ENCODE data around the gene BRAT1. TPM values are rescaled to one million over a fixed set of nuclear protein-coding genes. Genes with fewer than 3 reads are reported as not detected.

BRAT1 gene
- polyA plus RNA-seq, 2 donors = 15.6 to 19.5 TPM

DNA sequence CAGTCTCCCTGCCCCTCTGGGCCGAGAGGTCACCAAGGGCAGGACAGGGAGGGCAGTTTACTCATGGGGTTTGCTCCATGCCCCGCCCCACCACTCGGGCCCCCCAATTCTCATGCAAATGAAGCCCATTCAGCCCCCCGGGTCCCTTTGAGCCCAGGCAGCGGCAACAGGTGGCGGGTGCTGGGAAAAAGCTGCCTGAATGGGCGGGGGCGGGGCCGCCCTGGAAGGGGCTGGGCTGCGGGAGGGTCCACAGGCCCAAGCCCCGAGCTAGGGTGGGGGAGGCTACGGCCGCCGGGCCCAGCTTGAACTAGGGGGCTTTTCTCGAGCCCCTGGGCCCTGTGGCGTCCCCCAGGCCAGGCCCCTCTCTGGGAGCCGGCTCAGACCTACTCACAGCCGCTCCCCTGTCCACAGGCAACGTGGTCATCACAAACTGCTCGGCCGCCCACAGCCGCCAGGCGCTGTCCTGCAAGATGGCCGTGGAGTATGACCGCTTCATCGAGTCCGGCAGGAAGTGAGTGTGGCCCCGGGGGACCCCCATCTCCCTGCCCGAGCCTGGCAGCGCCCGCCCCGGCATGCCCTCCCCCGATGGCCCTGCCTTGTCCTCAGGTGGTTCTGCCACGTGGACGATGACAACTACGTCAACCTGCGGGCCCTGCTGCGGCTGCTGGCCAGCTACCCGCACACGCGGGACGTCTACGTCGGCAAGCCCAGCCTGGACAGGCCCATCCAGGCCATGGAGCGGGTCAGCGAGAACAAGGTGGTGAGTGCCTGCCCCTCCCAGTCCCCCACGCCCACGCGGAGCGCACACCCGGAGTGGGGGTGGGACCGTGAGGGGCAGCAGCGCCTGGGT, 30.3 kb downstream of the BRAT1 start:
- Histone ChIP-seq H3K27ac (ENCODE audit: low read depth in 2 of 2, low read length in 1 of 2) (peak overlapping the region; percentile 16 to 65), H3K4me3 (ENCODE audit: low read depth in 1 of 2, low read length in 2 of 2) (no peak overlapping the region), H3K27me3 (ENCODE audit: control insufficient read depth in 1 of 2, insufficient read depth in 2 of 2, low read length in 2 of 2) (no peaks in the 10 kb centered on the region), H3K36me3 (ENCODE audit: control insufficient read depth in 2 of 2, insufficient read depth in 2 of 2, low read length in 1 of 2) (peaks cover 0 to 13% of the 10 kb centered on the region in 2 donors), H3K9me3 (ENCODE audit: control insufficient read depth in 2 of 2, insufficient read depth in 1 of 2, low read depth in 1 of 2, low read length in 1 of 2) (no peaks in the 10 kb centered on the region), H3K4me1 (ENCODE audit: control insufficient read depth in 2 of 2, insufficient read depth in 2 of 2, low read length in 1 of 2) (peaks cover 13 to 50% of the 10 kb centered on the region in 2 donors)
- WGBS, 2 donors = 52 to 53% methylated on average over 41 to 53 of the region's 53 CpGs

GRCh38 chr7:2523941-2524807, 31.1 kb downstream of the BRAT1 start:
- Histone ChIP-seq H3K27me3 (ENCODE audit: control insufficient read depth in 1 of 2, insufficient read depth in 2 of 2, low read length in 2 of 2) (no peaks in the 10 kb centered on the region), H3K4me1 (ENCODE audit: control insufficient read depth in 2 of 2, insufficient read depth in 2 of 2, low read length in 1 of 2) (peaks cover 10 to 44% of the 10 kb centered on the region in 2 donors), H3K36me3 (ENCODE audit: control insufficient read depth in 2 of 2, insufficient read depth in 2 of 2, low read length in 1 of 2) (peaks cover 0 to 13% of the 10 kb centered on the region in 2 donors), H3K27ac (ENCODE audit: low read depth in 2 of 2, low read length in 1 of 2) (peak overlapping the region; percentile 85 to 86), H3K4me3 (ENCODE audit: low read depth in 1 of 2, low read length in 2 of 2) (peak overlapping the region in 1 of 2 donors; percentile 18), H3K9me3 (ENCODE audit: control insufficient read depth in 2 of 2, insufficient read depth in 1 of 2, low read depth in 1 of 2, low read length in 1 of 2) (no peaks in the 10 kb centered on the region)
- WGBS, 2 donors = 31 to 39% methylated on average over 51 of the region's 51 CpGs

- H3K4me1 ChIP-seq (ENCODE audit: control insufficient read depth in 2 of 2, insufficient read depth in 2 of 2, low read length in 1 of 2) = peaks cover 8 to 41% of the 10 kb centered on the region in 2 donors
- WGBS, 2 donors = 24 to 25% methylated on average over 22 of the region's 22 CpGs
- H3K4me3 ChIP-seq (ENCODE audit: low read depth in 1 of 2, low read length in 2 of 2) = peak overlapping the region in 1 of 2 donors; percentile 18
- no peaks in the 10 kb centered on the region for H3K9me3 ChIP-seq (ENCODE audit: control insufficient read depth in 2 of 2, insufficient read depth in 1 of 2, low read depth in 1 of 2, low read length in 1 of 2)
- peak overlapping the region; percentile 85 to 86 for H3K27ac ChIP-seq (ENCODE audit: low read depth in 2 of 2, low read length in 1 of 2)
- peaks cover 0 to 13% of the 10 kb centered on the region in 2 donors for H3K36me3 ChIP-seq (ENCODE audit: control insufficient read depth in 2 of 2, insufficient read depth in 2 of 2, low read length in 1 of 2)
- H3K27me3 ChIP-seq (ENCODE audit: control insufficient read depth in 1 of 2, insufficient read depth in 2 of 2, low read length in 2 of 2) = no peaks in the 10 kb centered on the region
These were observed 31.8 kb downstream of the BRAT1 start for GRCh38 chr7:2523461-2523936.

- H3K9me3 ChIP-seq (ENCODE audit: control insufficient read depth in 2 of 2, insufficient read depth in 1 of 2, low read depth in 1 of 2, low read length in 1 of 2) = no peaks in the 10 kb centered on the region
- H3K4me1 ChIP-seq (ENCODE audit: control insufficient read depth in 2 of 2, insufficient read depth in 2 of 2, low read length in 1 of 2) = peaks cover 8 to 38% of the 10 kb centered on the region in 2 donors
- H3K27ac ChIP-seq (ENCODE audit: low read depth in 2 of 2, low read length in 1 of 2) = peak overlapping the region; percentile 26 to 68
- peak overlapping the region in 1 of 2 donors; percentile 31 for H3K4me3 ChIP-seq (ENCODE audit: low read depth in 1 of 2, low read length in 2 of 2)
- peaks cover 0 to 13% of the 10 kb centered on the region in 2 donors for H3K36me3 ChIP-seq (ENCODE audit: control insufficient read depth in 2 of 2, insufficient read depth in 2 of 2, low read length in 1 of 2)
- H3K27me3 ChIP-seq (ENCODE audit: control insufficient read depth in 1 of 2, insufficient read depth in 2 of 2, low read length in 2 of 2) = no peaks in the 10 kb centered on the region
- 22 to 25% methylated on average over 19 of the region's 19 CpGs for WGBS, 2 donors
These were observed 32.4 kb downstream of the BRAT1 start for GRCh38 chr7:2522780-2523433.

DNA sequence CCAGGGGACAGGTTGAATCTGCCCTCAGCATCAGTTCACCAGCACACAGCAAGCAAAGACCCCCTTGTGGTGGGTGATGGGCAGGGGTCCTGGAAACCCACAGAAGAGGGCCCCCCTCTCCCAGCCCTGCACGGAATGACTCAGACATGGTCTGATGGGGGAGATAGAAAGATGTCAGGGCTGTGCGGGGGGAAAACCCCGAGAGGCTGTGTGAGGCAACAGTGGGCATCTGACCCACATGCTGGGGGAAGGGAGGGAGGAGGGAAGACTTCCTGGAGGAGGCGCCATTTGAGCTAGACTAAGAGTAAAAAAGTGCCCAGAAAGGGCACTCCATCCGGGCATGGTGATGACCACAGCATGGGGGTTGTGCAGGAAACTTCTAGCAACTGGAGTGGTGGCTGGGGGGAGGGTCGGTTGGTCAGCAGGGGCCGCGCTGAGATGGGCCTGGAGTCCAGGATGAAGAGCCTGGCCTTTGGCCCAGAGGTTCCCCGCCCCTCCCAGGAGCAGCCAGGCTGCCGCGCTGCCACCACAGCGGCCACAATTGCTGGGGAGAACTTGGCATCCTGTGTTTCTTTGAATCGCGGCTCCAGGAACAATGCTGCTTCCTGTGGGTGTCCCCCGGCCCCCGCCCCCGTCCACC, 33.3 kb downstream of the BRAT1 start:
- Histone ChIP-seq H3K4me1 (ENCODE audit: control insufficient read depth in 2 of 2, insufficient read depth in 2 of 2, low read length in 1 of 2) (peaks cover 8 to 32% of the 10 kb centered on the region in 2 donors), H3K27ac (ENCODE audit: low read depth in 2 of 2, low read length in 1 of 2) (peak overlapping the region; percentile 26 to 39), H3K4me3 (ENCODE audit: low read depth in 1 of 2, low read length in 2 of 2) (peak overlapping the region; percentile 53 to 69), H3K9me3 (ENCODE audit: control insufficient read depth in 2 of 2, insufficient read depth in 1 of 2, low read depth in 1 of 2, low read length in 1 of 2) (no peaks in the 10 kb centered on the region), H3K27me3 (ENCODE audit: control insufficient read depth in 1 of 2, insufficient read depth in 2 of 2, low read length in 2 of 2) (no peaks in the 10 kb centered on the region), H3K36me3 (ENCODE audit: control insufficient read depth in 2 of 2, insufficient read depth in 2 of 2, low read length in 1 of 2) (peaks cover 0 to 8% of the 10 kb centered on the region in 2 donors)
- 17 to 18% methylated on average over 17 of the region's 17 CpGs for WGBS, 2 donors

GRCh38 chr7:2521341-2521745, 34.0 kb downstream of the BRAT1 start:
- Histone ChIP-seq H3K9me3 (ENCODE audit: control insufficient read depth in 2 of 2, insufficient read depth in 1 of 2, low read depth in 1 of 2, low read length in 1 of 2) (no peaks in the 10 kb centered on the region), H3K4me3 (ENCODE audit: low read depth in 1 of 2, low read length in 2 of 2) (peak overlapping the region; percentile 53 to 69), H3K27me3 (ENCODE audit: control insufficient read depth in 1 of 2, insufficient read depth in 2 of 2, low read length in 2 of 2) (no peaks in the 10 kb centered on the region), H3K27ac (ENCODE audit: low read depth in 2 of 2, low read length in 1 of 2) (peak overlapping the region in 1 of 2 donors; percentile 26), H3K4me1 (ENCODE audit: control insufficient read depth in 2 of 2, insufficient read depth in 2 of 2, low read length in 1 of 2) (peaks cover 8 to 31% of the 10 kb centered on the region in 2 donors), H3K36me3 (ENCODE audit: control insufficient read depth in 2 of 2, insufficient read depth in 2 of 2, low read length in 1 of 2) (peaks cover 0 to 8% of the 10 kb centered on the region in 2 donors)
- WGBS, 2 donors = 8 to 15% methylated on average over 19 to 21 of the region's 21 CpGs

- Histone ChIP-seq H3K36me3 (ENCODE audit: control insufficient read depth in 2 of 2, insufficient read depth in 2 of 2, low read length in 1 of 2) (peaks cover 0 to 7% of the 10 kb centered on the region in 2 donors), H3K4me3 (ENCODE audit: low read depth in 1 of 2, low read length in 2 of 2) (peak overlapping the region; percentile 53 to 69), H3K9me3 (ENCODE audit: control insufficient read depth in 2 of 2, insufficient read depth in 1 of 2, low read depth in 1 of 2, low read length in 1 of 2) (no peaks in the 10 kb centered on the region), H3K27ac (ENCODE audit: low read depth in 2 of 2, low read length in 1 of 2) (peak overlapping the region in 1 of 2 donors; percentile 24), H3K27me3 (ENCODE audit: control insufficient read depth in 1 of 2, insufficient read depth in 2 of 2, low read length in 2 of 2) (no peaks in the 10 kb centered on the region), H3K4me1 (ENCODE audit: control insufficient read depth in 2 of 2, insufficient read depth in 2 of 2, low read length in 1 of 2) (peaks cover 8 to 31% of the 10 kb centered on the region in 2 donors)
- WGBS, 2 donors = 14 to 15% methylated on average over 12 of the region's 12 CpGs
These were observed 34.5 kb downstream of the BRAT1 start for GRCh38 chr7:2520761-2521290.

GRCh38 chr7:2520131-2520760, 35.1 kb downstream of the BRAT1 start:
- WGBS, 2 donors = 2% methylated on average over 24 to 37 of the region's 37 CpGs
- Histone ChIP-seq H3K27me3 (ENCODE audit: control insufficient read depth in 1 of 2, insufficient read depth in 2 of 2, low read length in 2 of 2) (no peaks in the 10 kb centered on the region), H3K27ac (ENCODE audit: low read depth in 2 of 2, low read length in 1 of 2) (peak overlapping the region; percentile 3 to 41), H3K36me3 (ENCODE audit: control insufficient read depth in 2 of 2, insufficient read depth in 2 of 2, low read length in 1 of 2) (peaks cover 0 to 2% of the 10 kb centered on the region in 2 donors), H3K9me3 (ENCODE audit: control insufficient read depth in 2 of 2, insufficient read depth in 1 of 2, low read depth in 1 of 2, low read length in 1 of 2) (no peaks in the 10 kb centered on the region), H3K4me1 (ENCODE audit: control insufficient read depth in 2 of 2, insufficient read depth in 2 of 2, low read length in 1 of 2) (peaks cover 4 to 27% of the 10 kb centered on the region in 2 donors), H3K4me3 (ENCODE audit: low read depth in 1 of 2, low read length in 2 of 2) (peak overlapping the region; percentile 53 to 69)

Measured in esophagus (tissue), 2 donors.